IMR-90 (cell line): ENCODE data around the gene CTTN.

Source experiments
- SMC3 ChIP-seq: fragments of 150-350 bp; IDR thresholded peaks from 2 replicates; pipeline ENCODE4 v1.6.1; 2016; ENCODE audit warnings: low read depth, mild to moderate bottlenecking, antibody characterized with exemption, low read length, moderate library complexity
- TF ChIP-seq, protein P1 (sequence below): conservative IDR thresholded peaks from 2 replicates; pipeline ENCODE4 v1.5.1; 2012; ENCODE audit warnings: mild to moderate bottlenecking, low read depth, low read length, improper control_type of control experiment
- TF ChIP-seq, protein P2 (sequence below): fragments of 150-350 bp; IDR thresholded peaks from 2 replicates; pipeline ENCODE4 v1.6.1; 2016; ENCODE audit warnings: low read depth, mild to moderate bottlenecking, low read length, moderate library complexity, borderline replicate concordance

DNA sequence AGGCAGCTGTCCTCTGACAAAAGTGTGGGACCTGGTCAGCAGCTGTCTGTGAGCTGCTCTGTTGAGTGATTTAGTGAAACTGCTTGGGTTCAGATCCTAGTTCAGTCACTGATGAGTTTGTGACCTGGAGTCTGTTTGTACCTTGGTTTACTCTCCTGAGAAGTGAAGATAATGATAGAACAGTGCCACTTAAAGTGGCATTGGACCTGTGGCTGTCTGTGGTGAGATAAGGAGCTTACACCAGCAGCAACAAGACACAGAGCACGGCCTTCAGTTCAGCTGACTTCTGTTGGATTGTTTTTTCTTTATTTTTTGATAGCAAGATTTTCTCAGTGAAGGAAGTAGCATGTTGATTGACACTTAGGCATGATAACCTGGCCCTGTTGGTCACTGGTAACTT lies 46.2 kb upstream of the CTTN start:
- TF ChIP-seq, protein P1, sequence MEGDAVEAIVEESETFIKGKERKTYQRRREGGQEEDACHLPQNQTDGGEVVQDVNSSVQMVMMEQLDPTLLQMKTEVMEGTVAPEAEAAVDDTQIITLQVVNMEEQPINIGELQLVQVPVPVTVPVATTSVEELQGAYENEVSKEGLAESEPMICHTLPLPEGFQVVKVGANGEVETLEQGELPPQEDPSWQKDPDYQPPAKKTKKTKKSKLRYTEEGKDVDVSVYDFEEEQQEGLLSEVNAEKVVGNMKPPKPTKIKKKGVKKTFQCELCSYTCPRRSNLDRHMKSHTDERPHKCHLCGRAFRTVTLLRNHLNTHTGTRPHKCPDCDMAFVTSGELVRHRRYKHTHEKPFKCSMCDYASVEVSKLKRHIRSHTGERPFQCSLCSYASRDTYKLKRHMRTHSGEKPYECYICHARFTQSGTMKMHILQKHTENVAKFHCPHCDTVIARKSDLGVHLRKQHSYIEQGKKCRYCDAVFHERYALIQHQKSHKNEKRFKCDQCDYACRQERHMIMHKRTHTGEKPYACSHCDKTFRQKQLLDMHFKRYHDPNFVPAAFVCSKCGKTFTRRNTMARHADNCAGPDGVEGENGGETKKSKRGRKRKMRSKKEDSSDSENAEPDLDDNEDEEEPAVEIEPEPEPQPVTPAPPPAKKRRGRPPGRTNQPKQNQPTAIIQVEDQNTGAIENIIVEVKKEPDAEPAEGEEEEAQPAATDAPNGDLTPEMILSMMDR: no peak
- TF ChIP-seq SMC3: no peak
- TF ChIP-seq, protein P2, sequence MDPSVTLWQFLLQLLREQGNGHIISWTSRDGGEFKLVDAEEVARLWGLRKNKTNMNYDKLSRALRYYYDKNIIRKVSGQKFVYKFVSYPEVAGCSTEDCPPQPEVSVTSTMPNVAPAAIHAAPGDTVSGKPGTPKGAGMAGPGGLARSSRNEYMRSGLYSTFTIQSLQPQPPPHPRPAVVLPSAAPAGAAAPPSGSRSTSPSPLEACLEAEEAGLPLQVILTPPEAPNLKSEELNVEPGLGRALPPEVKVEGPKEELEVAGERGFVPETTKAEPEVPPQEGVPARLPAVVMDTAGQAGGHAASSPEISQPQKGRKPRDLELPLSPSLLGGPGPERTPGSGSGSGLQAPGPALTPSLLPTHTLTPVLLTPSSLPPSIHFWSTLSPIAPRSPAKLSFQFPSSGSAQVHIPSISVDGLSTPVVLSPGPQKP: no peak
